ENCODE data around the gene SCYGR6.

DNA sequence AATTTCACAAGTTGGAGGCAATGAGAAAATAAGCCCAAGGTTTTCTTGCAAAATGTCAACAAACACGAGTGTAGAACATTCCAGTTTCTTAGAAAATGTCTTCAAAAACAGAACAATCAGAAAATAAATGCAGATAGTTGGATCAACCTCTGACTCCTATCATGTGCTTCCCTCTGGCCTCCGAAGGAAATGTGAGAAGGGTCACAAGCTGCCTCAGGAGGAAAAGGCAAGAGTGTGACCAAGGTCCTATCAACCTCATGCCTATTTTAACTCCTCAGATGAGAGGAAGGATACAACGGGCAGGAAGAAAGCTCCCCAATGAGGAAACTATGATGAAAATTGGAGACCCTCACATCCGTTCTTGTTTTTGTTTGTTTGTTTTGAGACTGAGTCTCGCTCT, 50.1 kb downstream of the SCYGR6 start:
- TF ChIP-seq POLR2A (IDR thresholded peaks at IDR 0.05; ENCODE audit: low read depth, low read length): no peak
- no peak for TF ChIP-seq POLR2AphosphoS5 (IDR thresholded peaks at IDR 0.05; ENCODE audit: low read depth, low read length)
